Stimulated activated CD8-positive, alpha-beta memory T cell treated with anti-CD3 and anti-CD28 coated beads, Interleukin-12 subunit alpha, Interleukin-12 subunit beta, amount 100 ng/mL, for 4 hours (primary cell): ENCODE results near the gene TRAM2.

Experiments
- DNase-seq: peaks from one replicate; pipeline ENCODE4 v3.0.0-alpha.2; 2020; ENCODE audit warnings: low read depth

The TRAM2 gene, protein sequence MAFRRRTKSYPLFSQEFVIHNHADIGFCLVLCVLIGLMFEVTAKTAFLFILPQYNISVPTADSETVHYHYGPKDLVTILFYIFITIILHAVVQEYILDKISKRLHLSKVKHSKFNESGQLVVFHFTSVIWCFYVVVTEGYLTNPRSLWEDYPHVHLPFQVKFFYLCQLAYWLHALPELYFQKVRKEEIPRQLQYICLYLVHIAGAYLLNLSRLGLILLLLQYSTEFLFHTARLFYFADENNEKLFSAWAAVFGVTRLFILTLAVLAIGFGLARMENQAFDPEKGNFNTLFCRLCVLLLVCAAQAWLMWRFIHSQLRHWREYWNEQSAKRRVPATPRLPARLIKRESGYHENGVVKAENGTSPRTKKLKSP

DNA sequence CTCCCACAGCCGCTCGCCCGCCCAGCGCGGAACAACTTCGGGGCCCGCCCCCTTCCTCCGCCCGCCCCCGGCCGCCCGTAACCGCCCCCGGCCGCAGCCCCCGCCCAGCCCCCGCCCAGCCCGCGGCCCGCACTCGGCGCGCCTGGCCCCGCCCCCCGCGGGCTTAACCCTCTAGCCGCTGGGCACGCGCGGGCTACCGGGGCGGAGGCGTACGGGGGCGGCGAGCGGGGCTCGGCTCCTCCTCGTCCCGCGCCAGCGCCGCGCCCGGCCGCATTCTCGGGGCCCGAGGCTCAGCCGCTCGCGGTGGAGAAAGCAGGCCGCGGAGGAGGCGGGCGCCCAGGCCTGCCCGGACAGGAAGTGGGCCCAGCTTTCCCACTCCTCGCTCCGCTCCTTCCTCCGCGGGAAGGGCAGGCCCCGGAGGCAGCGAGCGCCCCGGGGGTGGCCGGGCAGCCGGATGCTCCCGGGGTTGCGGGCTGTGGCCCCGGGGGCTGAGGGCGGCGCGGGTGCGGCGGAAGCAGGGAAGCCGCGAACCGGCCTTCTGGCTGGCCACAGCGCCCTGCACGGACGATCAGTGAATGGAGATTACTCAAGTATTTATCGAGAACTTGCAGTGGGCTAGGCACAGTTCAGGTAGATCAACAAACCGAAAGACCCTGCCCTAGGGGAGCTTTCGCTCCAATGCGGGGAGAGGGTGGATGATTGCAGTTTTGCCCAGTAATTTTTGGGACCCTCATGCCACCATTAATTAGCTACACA lies at the start of gene TRAM2:
TSS of gene TRAM2 (minus strand) at position 39 of the 756 bp plus-strand sequence. CDS start 145 bp downstream, outside the sequence.
- peak; percentile 68 for DNase-seq

DNA sequence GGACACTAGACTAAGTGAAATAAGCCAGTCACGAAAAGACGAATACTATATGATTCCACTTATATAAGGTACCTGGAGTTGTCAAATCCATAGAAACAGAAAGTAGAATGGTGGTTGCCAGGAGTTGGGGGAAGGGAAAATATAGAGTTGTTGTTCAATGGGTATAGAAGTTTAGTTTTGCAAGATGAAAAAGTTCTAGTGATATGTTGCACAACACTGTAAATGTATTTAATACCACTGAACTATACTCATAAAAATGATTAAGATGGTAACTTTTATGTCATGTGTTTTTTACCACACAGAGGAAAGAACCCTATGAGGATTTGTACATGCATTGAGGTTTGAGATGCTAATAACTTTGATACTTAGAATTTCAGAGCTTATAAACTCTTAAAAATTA lies 46.0 kb upstream of the TRAM2 start:
- DNase-seq, result no peak

DNA sequence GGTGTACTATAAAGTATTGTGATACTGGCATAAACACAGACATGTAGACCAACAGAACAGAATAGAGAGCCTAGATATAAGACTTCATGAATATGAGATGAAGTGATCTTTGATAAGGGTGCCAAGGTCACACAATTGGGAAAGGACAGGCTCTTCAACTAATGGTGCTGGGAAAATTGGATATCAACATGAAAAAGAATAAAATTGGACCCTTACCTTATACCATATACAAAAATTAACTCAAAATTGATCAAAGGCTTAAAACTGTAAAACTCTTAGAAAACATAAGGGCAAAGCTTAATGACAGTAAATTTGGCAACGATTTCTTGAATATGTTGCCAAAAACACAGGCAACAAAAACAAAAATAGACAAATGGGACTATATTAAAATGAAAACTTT lies 44.8 kb upstream of the TRAM2 start:
- DNase-seq, result no peak

GRCh38 chr6:52620906-52621190 lies 44.0 kb upstream of the TRAM2 start:
- no peak for DNase-seq

DNA sequence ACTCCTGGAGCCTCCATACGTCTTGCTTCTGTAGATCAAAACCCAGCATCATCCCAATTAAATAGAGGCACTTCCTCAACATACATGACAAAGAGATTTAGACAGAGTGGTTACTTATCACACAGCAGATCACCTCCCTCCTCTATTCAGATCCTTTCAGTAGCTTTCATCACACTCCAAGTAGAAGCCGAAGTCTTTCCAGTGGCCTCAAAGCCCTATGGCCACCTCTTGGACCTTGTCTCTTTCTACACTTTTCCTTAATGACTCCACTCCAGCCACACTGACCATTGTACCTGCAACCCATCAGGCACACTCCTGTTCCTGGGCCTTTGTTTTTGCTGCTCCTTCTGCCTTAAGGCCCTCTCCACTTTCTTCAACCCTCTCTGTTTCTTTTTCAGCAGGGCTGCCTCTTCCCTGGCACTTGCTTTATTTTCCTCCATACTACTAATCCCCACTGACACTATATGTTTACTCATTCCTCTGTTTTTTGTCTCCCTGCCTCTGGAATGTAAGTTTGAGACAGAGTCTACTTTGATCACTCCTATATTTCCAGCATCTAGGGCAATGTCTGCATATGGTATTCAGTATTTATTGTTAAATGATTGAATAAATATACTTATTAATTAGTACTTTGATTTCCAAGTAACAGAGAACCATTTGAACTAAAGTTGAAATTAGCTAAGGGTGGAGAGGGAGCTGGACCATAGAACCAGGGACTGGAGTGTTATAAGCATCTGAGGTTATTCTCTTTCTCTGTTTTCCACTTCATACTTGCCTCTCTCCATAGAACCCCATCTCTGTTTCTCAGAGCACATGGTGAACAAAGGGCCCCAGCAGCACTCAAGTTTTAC lies 43.4 kb upstream of the TRAM2 start:
- no peak for DNase-seq

- DNase-seq, result no peak
Observed at GRCh38 chr6:52617087-52617486, 40.2 kb upstream of the TRAM2 start.

DNA sequence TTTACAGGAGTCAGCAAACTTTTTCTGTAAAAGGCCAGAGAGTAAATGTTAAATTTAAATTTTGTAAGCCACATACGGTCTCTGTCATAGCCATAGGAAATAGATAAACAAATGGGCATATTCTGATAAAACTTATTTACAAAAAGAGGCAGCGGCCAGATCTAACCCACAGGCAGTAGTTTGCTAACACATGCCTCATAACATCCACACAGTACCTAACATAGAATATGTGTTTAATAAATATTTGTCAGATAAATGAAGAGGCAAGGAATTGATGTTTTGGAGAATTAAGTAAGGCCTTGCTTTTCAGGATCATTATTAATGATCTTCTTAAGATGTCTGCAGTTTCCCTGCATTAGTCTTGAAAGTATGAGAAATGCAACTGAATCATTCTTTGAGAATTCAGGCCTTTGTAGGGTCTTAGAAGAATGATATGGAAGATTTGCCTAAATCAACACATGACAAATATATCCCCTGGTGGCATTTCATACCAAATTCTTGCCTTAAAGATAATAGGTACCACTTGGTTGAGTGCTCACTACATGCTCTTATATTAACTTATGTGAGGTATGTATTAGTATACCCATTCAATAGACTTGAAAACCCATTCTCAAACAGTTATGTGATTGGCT lies 39.3 kb upstream of the TRAM2 start:
- DNase-seq, result no peak

DNA sequence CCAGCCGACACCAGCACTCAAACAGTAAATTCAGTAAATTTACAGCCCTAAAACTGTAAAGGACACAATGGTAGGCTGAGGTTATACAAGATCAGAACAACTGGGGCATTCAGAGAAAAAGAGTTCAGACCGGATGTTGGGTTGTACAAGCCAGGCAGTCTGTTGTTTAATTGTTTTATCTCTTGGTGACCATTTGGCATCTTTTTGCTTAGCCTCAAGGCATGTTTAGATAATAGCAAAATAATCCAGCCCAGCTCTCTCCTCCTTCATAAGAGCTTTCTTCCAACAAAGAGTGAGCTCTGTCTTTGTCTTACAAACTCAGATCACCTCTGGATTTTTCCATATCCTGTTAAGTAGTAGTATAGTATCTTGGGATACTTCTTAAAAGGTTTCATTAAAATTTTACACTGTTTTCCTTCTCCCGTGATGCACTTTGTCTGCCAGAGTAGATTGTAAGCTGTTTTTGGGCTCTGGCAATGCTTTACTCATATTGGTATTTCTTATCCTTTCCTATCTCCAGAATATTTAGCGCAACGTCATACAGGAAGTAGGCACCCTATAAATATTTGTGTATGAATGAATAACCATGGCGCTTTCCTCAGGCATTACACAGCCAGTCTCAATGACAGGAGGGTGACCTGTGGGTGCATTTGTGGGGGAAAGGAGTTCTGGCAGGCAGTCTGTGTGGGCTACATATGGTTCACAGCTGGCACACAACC lies 35.6 kb upstream of the TRAM2 start:
- DNase-seq, result no peak

GRCh38 chr6:52611833-52612232 lies 35.0 kb upstream of the TRAM2 start:
- DNase-seq, result no peak

GRCh38 chr6:52610745-52611355 lies 34.0 kb upstream of the TRAM2 start:
- no peak for DNase-seq

DNA sequence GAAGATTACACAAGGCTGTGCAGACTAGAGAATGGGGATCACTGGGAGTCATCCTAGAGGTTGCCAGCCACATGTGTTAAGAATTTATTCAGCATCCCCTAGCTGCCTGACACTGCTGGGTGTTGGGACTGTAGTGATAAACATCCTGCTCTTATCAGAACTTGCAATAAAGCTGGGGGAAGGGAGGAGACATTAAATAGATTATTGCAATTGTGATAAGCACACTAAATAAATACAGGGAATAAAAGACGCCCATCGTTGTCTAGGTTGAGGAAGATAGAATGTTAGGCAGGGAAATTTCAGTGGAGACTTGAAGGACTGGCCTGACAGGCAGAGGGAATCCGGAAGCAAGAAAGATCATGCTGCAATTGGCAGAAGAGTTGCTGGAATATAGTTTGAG lies 33.2 kb upstream of the TRAM2 start:
- DNase-seq, result no peak

DNA sequence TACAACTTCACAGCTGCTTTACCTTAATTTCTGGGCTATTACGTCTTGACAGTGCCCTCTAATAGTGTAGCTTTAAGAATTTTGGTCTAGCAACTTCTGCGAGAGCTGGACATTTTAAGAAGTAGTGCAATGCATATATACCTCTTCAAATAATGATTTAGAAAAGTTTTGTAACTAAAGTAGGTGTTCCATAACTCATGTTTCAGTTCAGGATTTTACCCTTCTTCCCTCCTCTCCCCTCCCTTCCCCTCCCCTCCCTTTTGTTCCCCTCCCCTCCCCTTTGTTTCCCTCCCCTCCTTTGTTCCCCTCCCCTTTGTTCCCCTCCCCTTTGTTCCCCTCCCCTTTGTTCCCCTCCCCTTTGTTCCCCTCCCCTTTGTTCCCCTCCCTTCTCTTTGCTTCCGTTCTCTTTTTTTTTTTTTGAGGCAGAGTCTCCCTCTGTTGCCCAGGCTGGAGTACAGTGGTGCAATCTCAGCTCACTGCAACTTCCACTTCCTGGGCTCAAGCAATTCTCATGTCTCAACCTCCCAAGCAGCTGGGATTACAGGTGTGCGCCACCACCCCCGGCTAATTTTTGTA lies 28.8 kb upstream of the TRAM2 start:
- no peak for DNase-seq

GRCh38 chr6:52603000-52603795 lies 26.3 kb upstream of the TRAM2 start:
- no peak for DNase-seq

- no peak for DNase-seq
Observed at GRCh38 chr6:52598824-52599190, 21.9 kb upstream of the TRAM2 start.

GRCh38 chr6:52598123-52598823 lies 21.4 kb upstream of the TRAM2 start:
- DNase-seq, result no peak

GRCh38 chr6:52597738-52598122 lies 20.9 kb upstream of the TRAM2 start:
- no peak for DNase-seq

GRCh38 chr6:52596371-52597028 lies 19.6 kb upstream of the TRAM2 start:
- no peak for DNase-seq

GRCh38 chr6:52595796-52596130 lies 18.9 kb upstream of the TRAM2 start:
- DNase-seq, result no peak
